Stimulated activated CD8-positive, alpha-beta memory T cell treated with anti-CD3 and anti-CD28 coated beads, Interleukin-7, amount 100 ng/mL, for 24 hours (primary cell): Measurements from ENCODE around the gene FOXE1.
A peak's percentile ranks its signal among the peaks of the same experiment; 100 is the strongest.

Source experiments
- DNase-seq: peaks from one replicate; pipeline ENCODE4 v3.0.0-alpha.2; 2020; ENCODE audit warnings: low read depth

FOXE1 gene

GRCh38 chr9:97866848-97867247 is 13.8 kb downstream of the FOXE1 start:
- DNase-seq = no peak

- DNase-seq = no peak
These were observed 15.8 kb downstream of the FOXE1 start for GRCh38 chr9:97868859-97869258.

- DNase-seq = no peak
These were observed 20.4 kb downstream of the FOXE1 start for GRCh38 chr9:97873425-97873824.

- no peak for DNase-seq
These were observed 20.9 kb downstream of the FOXE1 start for GRCh38 chr9:97873882-97874281.

- no peak for DNase-seq
These were observed 21.6 kb downstream of the FOXE1 start for GRCh38 chr9:97874624-97875023.

- DNase-seq = no peak
These were observed 22.1 kb downstream of the FOXE1 start for GRCh38 chr9:97875111-97875510.

GRCh38 chr9:97876061-97876460 is 23.0 kb downstream of the FOXE1 start:
- no peak for DNase-seq

- DNase-seq = no peak
These were observed 27.3 kb downstream of the FOXE1 start for GRCh38 chr9:97880336-97880735.

GRCh38 chr9:97889941-97890887 is 37.2 kb downstream of the FOXE1 start:
- DNase-seq = peak; percentile 37

GRCh38 chr9:97891736-97892135 is 38.7 kb downstream of the FOXE1 start:
- no peak for DNase-seq

- no peak for DNase-seq
These were observed 39.4 kb downstream of the FOXE1 start for GRCh38 chr9:97892421-97892820.

GRCh38 chr9:97895211-97895610 is 42.2 kb downstream of the FOXE1 start:
- DNase-seq = no peak

GRCh38 chr9:97895695-97896332 is 42.8 kb downstream of the FOXE1 start:
- DNase-seq = no peak

GRCh38 chr9:97900103-97900737 is 47.2 kb downstream of the FOXE1 start:
- no peak for DNase-seq

GRCh38 chr9:97900738-97901565 is 47.9 kb downstream of the FOXE1 start:
- no peak for DNase-seq

- DNase-seq = no peak
These were observed 50.2 kb downstream of the FOXE1 start for GRCh38 chr9:97903177-97903576.

GRCh38 chr9:97904725-97905124 is 51.7 kb downstream of the FOXE1 start:
- DNase-seq = no peak

GRCh38 chr9:97905228-97905627 is 52.2 kb downstream of the FOXE1 start:
- DNase-seq = no peak
